Measurements from ENCODE around the gene RCAN1. TPM values are rescaled to one million over a fixed set of nuclear protein-coding genes. Genes with fewer than 3 reads are reported as not detected.
A peak's percentile ranks its signal among the peaks of the same experiment; 100 is the strongest.

RCAN1 gene
- total RNA-seq, 1 experiment from 2014 or later = 66.9 TPM

GRCh38 chr21:34543017-34543416 lies 71.9 kb downstream of the RCAN1 start:
- DNase-seq (ENCODE audit: low read depth) = no peak

GRCh38 chr21:34540206-34540605 lies 74.7 kb downstream of the RCAN1 start:
- DNase-seq (ENCODE audit: low read depth) = no peak

- no peak for DNase-seq (ENCODE audit: low read depth)
Observed at GRCh38 chr21:34537838-34538237, 77.1 kb downstream of the RCAN1 start.

- DNase-seq (ENCODE audit: low read depth) = peak; percentile 28
Observed at GRCh38 chr21:34536820-34537219, 78.1 kb downstream of the RCAN1 start.

- no peak for DNase-seq (ENCODE audit: low read depth)
Observed at GRCh38 chr21:34536311-34536710, 78.6 kb downstream of the RCAN1 start.

- DNase-seq (ENCODE audit: low read depth) = no peak
Observed at GRCh38 chr21:34535886-34536285, 79.0 kb downstream of the RCAN1 start.

GRCh38 chr21:34534522-34534921 lies 80.4 kb downstream of the RCAN1 start:
- DNase-seq (ENCODE audit: low read depth) = peak; percentile 77

GRCh38 chr21:34533938-34534337 lies 81.0 kb downstream of the RCAN1 start:
- DNase-seq (ENCODE audit: low read depth) = no peak

- no peak for DNase-seq (ENCODE audit: low read depth)
Observed at GRCh38 chr21:34531399-34531798, 83.5 kb downstream of the RCAN1 start.

GRCh38 chr21:34530261-34530660 lies 84.7 kb downstream of the RCAN1 start:
- DNase-seq (ENCODE audit: low read depth) = peak; percentile 74

- no peak for DNase-seq (ENCODE audit: low read depth)
Observed at GRCh38 chr21:34528131-34528561, 86.8 kb downstream of the RCAN1 start.

GRCh38 chr21:34526618-34527290 lies 88.2 kb downstream of the RCAN1 start:
- peak; percentile 98 for DNase-seq (ENCODE audit: low read depth)

GRCh38 chr21:34526241-34526617 lies 88.7 kb downstream of the RCAN1 start:
- DNase-seq (ENCODE audit: low read depth) = peak; percentile 28

- peak; percentile 61 for DNase-seq (ENCODE audit: low read depth)
Observed at GRCh38 chr21:34524646-34525601, 90.0 kb downstream of the RCAN1 start.

GRCh38 chr21:34523019-34523555 lies 91.8 kb downstream of the RCAN1 start:
- no peak for DNase-seq (ENCODE audit: low read depth)

- DNase-seq (ENCODE audit: low read depth) = no peak
Observed at GRCh38 chr21:34522284-34522683, 92.6 kb downstream of the RCAN1 start.

GRCh38 chr21:34521561-34521960 lies 93.4 kb downstream of the RCAN1 start:
- no peak for DNase-seq (ENCODE audit: low read depth)

GRCh38 chr21:34520764-34521508 lies 94.0 kb downstream of the RCAN1 start:
- no peak for DNase-seq (ENCODE audit: low read depth)

GRCh38 chr21:34520281-34520680 lies 94.6 kb downstream of the RCAN1 start:
- DNase-seq (ENCODE audit: low read depth) = no peak

- DNase-seq (ENCODE audit: low read depth) = no peak
Observed at GRCh38 chr21:34519694-34520093, 95.2 kb downstream of the RCAN1 start.

- DNase-seq (ENCODE audit: low read depth) = no peak
Observed at GRCh38 chr21:34519016-34519415, 95.9 kb downstream of the RCAN1 start.

GRCh38 chr21:34518301-34518700 lies 96.6 kb downstream of the RCAN1 start:
- DNase-seq (ENCODE audit: low read depth) = no peak

All from Daoy (cell line).